HG03439 (cell line): ENCODE data around the gene ORC3.
A peak's percentile ranks its signal among the peaks of the same experiment; 100 is the strongest.

Experiments used
- ATAC-seq: cut with Tn5 transposase; IDR thresholded peaks from one replicate; pipeline ENCODE4 v1.9.1; 2021; ENCODE audit warnings: mild to moderate bottlenecking, moderate library complexity; ENCODE audit not compliant: unreplicated experiment

Gene ORC3

DNA sequence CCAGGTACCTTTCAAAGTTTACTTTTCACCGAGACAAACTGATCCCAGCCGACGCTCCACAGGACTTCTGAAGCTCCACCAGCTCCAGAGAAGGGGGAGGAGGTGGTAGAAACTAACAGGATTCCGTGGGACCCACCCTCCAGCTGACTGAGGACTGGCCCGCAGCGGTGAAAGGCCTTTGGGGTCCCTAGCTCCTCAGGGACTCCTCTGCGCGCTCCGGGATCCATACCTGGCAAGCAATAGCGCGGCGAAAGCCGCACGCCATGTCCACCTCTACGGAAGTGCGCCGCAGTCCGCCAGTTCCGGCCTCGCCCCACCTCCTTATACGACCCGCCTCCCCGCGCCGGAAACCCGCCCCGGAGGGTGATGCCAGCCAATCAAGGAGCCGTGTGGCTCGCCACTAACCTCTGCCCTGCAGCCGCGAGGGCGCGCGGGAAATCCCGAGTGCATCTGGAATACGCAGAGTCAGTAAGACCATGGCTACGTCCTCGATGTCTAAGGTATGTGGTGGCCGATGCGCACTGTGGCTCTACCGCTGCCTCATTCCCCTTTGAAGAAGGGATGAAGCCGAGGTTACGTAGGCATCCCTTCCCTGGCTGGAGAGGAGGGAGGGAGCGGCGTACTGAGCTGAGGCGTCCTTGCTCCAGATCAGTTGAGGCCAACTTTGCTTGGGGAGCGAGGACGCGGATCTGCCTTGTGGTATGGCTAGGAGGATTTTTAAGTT lies at the start of gene ORC3, which contains the start of gene RARS2:
Gene ORC3 (plus strand): TSS at position 443 of the 724 bp plus-strand sequence. CDS start 34 bp downstream, at position 477.
Gene RARS2 (minus strand): TSS at position 295 of the 724 bp plus-strand sequence. CDS start 30 bp downstream, at position 265.
- peak; percentile 99 for ATAC-seq

DNA sequence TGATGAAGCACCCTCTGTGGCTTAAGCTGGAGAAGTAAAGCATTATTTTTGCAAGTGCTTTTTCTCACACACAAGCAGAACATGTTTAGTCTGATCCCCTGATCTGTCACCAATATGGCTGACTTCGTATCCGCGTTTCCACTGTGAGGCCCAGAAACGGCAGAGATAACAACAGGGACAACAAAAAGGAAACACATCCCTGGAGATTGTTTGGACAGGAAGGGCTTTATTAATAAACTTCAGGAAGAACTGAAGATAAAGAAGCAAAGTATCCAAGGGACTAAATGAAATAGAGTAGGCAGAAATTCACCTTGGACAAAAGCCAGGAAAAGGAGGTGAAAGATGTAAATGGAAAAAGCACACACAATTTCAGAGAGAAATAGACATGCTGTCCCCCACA lies 49.4 kb upstream of the ORC3 start:
- ATAC-seq: no peak

DNA sequence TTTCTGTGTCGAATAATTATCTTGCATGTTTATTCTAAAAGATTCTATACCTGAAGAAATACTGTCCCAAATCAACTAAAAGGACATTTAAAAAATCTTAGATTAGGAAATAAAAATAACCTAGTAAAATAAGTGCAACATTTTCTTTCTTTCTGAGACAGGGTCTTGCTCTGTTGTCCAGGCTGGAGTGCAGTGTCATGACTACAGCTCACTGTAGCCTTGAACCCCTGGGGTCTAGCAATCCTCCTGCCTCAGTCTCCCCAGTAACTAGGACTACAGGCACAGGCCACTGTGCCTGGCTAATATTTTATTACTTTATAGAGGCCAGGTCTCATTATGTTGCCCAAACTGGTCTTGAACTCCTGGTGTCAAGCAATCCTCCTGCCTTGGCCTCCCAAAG lies 48.9 kb upstream of the ORC3 start:
- ATAC-seq: no peak

DNA sequence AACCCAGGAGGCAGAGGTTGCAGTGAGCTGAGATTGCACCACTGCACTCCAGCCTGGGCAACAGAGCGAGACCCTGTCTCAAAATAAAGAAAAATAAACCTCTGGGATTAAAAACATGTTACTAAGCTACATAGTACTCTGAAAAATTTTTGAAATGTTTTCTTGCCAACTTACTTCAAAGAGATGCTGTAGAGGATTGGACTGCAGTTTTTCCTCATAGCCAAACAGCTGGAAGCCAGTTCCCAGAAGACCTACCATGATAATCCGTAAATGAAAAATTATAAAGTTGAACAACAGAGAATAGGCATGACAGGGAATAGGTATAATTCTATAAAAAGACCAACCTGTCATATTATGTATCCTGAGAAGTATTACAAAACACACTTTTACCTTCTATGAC lies 48.2 kb upstream of the ORC3 start:
- no peak for ATAC-seq

DNA sequence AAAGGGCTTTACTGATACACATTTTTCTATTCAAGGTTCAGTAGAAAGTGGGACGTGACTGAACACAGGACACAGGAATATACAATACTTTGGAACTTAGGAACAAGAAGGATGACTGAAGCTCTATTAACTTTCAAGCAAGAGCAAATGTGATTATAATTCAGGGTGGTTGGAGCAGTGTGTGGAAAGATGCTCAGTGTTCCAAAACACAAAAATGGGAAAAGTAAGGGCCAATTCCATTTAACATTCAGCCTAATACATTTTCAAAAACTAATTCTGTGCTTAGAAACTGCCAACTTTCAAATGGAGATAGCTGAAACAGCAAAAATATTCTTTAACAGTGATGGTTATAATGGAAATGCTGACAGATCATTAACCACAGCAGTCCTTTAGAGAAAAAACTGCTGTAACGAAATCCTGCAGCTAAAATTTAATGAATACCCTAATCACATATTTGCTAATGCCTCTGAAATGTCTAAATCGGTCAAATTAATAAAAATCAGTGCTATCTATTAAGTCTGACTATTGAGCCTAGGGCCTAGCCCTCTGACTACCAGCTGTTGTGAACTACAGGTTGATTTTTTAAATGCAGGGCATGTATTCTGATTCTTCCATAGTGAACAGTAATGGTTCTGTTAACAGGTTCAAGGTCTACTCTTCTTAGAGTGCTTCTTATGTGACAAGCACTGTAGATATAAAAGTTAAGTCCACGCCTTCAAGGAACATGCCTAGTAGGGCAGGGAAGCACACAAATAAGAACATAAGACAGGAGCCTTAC lies 46.0 kb upstream of the ORC3 start:
- ATAC-seq: no peak

DNA sequence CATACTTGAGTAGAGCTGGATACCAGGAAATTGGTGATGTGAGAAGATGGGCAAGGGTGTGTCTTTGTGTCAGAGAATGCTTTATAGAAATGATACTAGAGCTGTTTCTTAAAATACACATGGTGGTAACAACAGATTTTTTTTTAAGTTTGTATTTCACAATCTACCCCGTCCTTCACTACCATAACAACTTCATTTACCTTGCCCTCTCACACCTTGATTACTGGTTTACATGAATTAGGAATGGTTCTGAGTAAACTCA lies 45.5 kb upstream of the ORC3 start:
- ATAC-seq: no peak

DNA sequence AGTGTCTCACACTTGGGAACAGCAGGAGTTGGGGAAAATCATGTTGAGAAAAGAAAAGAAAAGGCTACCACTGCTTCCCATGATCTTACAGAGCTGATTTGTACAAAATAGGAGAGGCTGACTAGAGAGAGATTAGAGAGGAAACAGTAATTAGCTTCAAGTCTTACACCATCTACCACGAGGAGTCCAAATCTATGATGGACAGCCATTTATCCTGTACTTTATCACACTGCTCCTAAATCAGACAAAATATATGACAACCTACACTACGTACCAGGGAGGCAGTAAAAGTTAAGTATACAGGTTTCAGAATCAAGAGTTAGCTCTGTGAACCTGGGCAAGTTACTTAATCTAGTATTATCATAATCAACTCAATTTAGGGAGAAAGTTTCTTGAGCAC lies 38.1 kb upstream of the ORC3 start:
- ATAC-seq: no peak

DNA sequence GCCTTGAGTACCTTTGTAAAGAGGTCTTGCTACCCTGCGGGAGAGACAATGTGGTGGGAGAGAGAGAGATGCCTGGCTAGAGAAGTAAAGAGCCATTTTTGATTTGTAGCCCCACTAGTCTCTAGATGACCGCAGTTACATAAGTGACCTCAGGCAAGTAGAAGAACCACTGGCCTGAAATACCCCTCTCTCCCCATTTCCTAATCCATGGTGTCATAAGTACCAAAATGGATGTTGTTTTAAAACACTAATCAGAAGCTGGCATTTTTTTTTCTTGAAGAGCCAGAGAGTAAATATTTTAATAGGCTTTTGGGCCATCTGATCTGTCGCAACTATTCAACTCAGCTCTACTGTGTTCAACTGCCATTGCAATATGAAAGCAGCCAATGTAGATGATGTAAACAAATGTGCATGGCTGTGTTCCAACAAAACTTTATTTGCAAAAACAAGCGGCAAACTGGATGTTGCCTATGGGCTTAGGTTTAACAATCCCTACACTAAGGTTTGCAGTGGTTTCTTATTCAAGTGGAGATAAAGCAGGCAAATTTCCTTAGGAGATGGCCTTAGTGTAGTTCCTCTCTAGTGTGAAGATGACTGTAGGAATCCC lies 36.7 kb upstream of the ORC3 start:
- no peak for ATAC-seq

DNA sequence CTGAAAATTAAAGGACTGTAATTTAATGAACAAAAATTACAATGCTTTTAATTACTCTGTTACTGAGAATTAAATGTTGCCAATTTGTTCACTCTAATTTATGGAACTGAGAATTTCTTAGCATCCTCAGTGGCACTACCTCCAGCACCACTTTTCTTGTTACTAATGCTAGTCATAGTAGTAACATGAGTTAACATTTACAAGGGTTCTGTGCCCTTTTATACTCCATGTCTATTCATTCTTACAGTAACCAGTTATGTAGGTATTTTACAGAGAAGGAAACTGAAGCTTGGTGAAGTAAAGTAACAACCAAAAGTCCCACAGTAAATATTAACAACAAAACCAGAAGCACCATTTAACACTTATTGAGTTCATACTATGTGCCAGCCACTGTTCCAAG lies 34.4 kb upstream of the ORC3 start:
- ATAC-seq: no peak

DNA sequence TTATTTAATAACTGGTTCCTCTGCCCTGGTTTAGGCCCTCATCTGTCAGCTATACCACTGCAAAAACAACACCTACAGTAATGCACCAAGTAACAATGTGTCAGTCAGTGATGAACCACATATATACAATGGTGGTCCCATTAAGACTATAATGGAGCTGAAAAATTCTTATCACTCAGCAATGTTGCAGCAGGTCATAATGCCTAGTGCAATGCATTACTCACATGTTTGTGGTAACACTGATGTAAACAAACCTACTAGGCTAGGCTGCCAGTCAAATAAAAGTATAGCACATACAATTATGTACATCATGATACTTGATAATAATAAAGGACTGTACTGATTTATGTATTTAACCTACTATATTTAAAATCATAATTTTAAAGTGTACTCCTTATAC lies 31.5 kb upstream of the ORC3 start:
- ATAC-seq: no peak

DNA sequence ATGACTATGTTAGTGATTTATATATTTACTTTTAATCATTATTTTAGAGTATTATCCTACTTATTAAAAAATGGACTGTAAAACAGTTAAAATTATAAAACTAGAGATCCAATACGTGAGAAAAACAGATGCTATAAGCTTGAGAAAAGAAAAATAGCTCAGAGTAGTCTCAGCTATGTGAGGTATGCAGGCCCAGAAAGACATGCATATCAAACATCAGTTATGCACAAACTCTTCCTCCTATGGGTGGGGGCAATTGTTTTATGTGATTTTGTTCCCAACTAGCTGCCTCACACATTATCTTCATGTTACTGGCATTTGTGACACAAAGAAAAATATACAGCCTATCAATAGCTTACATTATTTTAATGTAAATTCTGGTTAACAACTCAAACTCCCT lies 28.9 kb upstream of the ORC3 start:
- ATAC-seq: no peak

DNA sequence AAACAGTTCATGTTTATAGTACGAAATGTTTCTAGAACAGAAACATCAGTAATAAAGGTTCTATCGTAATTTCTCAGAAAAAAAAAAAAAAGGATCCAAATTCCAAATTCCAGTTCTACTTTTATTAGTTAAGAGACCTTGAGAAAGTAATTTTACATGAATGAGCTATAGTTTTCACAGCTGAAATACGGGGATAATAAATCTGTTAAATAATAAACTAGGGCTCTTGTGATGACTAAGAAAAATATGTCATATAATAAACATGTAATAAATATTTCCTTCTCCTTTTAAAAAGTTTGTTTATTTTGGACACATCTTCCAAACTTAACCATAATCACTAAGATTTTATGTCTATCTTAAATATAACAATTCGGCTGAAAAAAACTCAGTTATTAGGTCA lies 17.9 kb upstream of the ORC3 start:
- no peak for ATAC-seq

DNA sequence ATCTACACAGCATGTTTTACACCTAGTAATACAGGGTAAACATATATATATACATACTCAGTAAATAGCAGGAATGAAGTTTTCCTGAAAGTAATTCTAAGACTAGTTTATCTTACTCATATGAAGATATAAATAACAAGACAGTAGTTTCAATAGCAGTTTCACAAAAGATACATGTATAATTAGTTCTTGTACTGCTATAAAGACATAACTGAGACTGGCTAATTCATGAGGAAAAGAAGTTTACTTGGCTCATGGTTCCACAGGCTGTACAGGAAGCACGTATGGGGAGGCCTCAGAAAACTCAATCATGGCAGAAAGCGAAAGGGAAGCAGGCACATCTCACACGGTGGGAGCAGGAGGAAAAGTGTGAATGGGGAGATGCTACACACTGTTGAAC lies 17.1 kb upstream of the ORC3 start:
- no peak for ATAC-seq

DNA sequence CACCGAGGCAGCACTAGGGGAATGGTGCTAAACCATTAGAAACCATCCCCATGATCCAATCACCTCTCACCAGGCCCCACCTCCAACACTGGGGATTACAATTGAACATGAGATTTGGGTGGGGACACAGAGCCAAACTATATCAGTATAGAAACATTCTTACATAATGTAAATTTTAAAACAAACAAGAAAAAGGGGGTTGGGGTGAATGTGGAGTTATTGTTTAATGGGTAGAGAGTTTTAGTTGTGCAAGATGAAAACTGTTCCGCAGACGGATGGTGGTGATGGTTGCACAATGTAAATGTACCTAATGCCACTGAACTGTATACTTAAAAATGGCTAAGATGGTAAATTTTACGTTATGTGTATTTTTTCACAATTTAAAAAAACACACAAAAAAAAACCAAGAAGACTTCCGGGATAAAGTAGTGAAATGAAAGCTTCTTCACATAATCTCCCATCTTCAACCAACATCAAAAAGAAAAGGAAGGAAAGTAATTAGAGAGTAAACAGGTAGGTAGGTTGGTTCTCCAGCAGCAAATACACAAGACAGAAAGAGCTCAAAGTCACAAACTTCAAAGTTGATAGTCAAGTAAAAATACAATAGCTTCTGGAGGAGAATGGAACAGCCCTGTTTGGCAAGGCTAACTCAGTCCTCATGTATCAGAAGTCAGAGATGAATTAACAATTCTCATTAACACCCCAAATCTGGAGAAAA lies 16.5 kb upstream of the ORC3 start:
- ATAC-seq: no peak

DNA sequence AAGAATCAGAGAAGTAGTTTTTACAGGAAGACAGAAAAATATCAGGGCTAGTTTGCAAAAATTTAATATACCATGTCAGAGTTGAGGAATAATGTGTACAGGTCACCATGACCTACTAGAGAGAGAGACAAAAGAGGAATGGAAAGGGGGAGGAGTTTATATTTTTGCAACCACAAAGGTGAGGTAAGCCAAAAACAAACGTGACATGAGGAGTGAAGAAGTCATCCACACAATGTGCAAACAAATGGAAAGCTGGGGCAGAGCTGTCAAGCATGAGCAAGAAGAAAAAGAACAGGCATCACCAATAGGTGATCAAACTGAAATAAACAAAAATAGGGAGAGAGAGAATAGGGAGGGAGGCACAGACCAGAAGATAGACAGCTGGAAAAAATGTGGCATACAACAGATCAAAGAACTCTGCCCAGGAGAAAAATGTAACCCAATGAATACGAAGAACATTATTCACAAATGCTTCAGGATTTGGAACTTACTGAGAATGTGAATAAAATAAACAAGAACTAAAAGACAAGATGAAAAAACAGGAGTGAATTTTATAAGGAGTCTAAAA lies 15.6 kb upstream of the ORC3 start:
- ATAC-seq: no peak

DNA sequence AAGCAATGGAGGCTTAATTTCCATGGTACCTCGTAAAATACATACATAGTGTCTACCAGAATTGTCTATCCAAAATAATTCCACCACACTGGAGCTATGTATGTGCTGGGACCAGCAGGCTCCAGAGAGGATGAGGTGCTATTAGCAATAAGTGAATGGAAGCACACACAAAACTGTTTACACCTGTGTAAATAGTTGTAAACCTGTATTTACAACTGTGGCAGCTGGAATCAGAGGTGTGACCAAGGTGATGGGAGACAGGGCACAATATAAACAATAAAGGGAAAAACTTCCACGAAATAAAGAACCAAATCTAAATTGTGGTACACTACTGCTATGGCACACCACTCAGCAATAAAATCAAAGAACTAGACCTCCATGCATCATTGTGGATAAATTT lies 14.5 kb upstream of the ORC3 start:
- ATAC-seq: no peak

DNA sequence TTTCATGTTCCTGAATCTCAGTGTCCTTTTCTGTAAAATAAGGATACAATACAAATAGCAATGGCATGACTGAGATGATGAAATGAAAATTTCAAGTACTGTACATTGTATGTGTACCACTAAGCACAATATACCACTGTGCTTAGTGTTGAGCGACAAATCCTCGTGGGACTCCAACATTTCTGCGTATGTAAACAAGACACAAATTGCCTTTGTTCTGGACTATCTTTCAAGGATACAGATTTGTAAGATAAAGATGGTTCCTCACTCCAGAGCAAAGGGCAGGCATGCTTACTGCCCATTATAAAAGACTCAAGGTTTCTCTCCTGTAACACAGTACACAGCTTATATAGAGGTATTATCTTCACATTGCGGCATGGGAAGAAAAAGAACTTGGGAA lies 6.1 kb upstream of the ORC3 start:
- no peak for ATAC-seq

DNA sequence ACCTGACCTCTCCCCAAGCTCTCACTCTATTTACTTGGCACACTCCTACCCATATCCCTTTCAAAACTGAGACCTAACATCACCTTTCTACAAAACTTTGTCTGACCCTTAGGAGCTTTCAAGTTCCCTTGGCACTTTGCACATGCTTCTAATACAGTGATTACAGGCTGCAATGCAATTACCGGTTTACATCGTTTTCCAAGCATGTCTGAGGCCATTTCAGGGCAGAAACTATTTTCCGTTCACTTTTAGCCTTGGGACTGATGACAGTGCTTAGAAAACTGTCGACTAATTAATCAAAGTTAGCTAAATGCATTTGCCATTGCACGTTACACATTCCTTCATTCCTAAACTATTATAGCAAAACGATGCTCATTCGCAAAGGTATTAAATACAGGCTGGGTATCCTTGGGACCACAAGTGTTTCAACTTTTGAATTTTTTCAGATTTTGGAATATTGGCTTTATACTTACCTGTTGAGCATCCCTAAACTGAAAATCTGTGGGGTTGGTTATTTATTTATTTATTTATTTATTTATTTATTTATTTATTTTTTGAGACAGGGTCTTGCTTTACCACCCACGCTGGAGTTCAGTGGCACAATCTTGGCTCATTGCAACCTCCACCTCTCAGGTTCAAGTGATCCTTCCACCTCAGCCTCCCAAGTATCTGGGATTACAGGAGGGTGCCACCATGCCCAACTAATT lies 3.4 kb upstream of the ORC3 start:
- ATAC-seq: no peak

DNA sequence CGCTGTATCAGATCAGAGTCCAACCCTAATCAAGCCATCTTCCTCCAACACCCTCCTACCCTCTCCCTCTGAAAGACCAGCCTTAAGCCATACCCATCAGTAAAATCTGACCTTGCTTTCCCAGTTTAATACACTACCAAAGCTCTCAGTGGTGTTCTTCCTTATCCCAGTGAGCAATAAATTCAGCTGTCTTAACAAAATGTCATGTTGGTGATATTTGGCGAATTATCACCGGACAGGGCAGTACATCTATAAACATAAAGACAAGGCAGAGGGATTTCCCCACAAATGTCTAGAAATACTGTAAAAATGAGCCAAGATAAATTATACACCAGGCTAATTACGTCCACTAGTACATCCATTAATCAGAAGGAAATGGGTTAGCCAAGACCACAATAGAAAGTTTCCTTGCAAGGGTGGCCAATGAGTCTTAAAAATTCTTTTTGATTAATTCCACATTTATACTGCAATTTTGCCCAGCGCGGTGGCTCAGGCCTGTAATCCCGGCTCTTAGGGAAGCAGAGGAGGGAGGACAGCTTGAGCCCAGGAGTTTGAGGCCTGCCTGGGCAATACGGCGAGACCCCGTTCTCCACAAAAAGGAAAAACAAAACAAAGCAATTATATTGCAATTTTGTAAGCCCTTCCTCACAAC lies 1.1 kb upstream of the ORC3 start:
- no peak for ATAC-seq

DNA sequence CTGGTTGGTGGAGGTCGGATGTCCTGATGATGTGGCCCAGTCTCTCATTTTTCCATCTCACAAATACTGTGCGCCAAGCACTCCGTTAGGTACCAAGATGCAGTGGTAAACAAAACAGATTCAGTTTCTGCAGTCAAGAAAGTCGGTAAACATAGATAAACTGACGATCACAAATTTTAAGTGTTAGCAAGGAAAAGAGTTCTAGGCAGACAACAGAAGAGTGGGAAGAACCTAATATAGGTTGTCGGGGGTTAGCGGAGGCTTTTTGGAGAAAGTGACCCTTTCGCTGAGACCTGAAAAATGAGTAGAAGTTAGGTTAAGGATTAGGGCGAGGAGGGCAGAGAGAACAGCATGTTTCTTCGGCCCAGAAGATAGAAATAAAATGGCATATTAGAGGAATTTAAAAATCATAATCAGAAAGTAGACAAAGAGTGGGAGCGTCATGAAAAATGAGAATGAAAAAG lies 514 bp downstream of the ORC3 start:
- ATAC-seq: no peak
